HL-60 (cell line): ENCODE measurements around the gene MIOS.

Experiments
- DNase-seq, 2 experiments: peaks; one replicate each; pipeline ENCODE4 v3.0.0-alpha.2; 2010 to 2020; ENCODE audit warnings: low read depth in 1 of 2, low spot score in 1 of 2
- H3K27ac ChIP-seq: fragments of 250-450 bp; sonication (Bioruptor Pico); replicated peaks from 2 replicates; pipeline ENCODE4 v1.5.1; 2020; ENCODE audit warnings: mild to moderate bottlenecking, moderate library complexity
- H3K27me3 ChIP-seq: fragments of 250-450 bp; sonication (Bioruptor Pico); 2 replicates; pipeline ENCODE4 v1.5.1; 2021; ENCODE audit warnings: mild to moderate bottlenecking, moderate library complexity; ENCODE audit not compliant: insufficient read depth, poor library complexity, severe bottlenecking
- H3K4me3 ChIP-seq: replicated peaks from 2 replicates; pipeline ENCODE4 v1.5.1; 2011; ENCODE audit warnings: mild to moderate bottlenecking, control low read depth, low read length; ENCODE audit not compliant: insufficient read depth
- GABPA ChIP-seq: IDR thresholded peaks from 2 replicates; pipeline ENCODE4 v1.6.1; 2012; ENCODE audit warnings: low read depth
- POLR2AphosphoS5 ChIP-seq: IDR thresholded peaks from 2 replicates; pipeline ENCODE4 v1.6.1; 2012; ENCODE audit warnings: low read depth
- REST ChIP-seq: IDR thresholded peaks from 2 replicates; pipeline ENCODE4 v1.6.1; 2012; ENCODE audit warnings: low read depth; ENCODE audit not compliant: insufficient replicate concordance
- SPI1 ChIP-seq: IDR thresholded peaks from 2 replicates; pipeline ENCODE4 v1.6.1; 2012; ENCODE audit warnings: low read depth, mild to moderate bottlenecking, borderline replicate concordance
- TF ChIP-seq, protein P1 (sequence below): IDR thresholded peaks from one replicate; pipeline ENCODE4 v1.5.1; 2011; ENCODE audit warnings: low read length, control low read depth, inconsistent platforms; ENCODE audit not compliant: insufficient read depth

The MIOS gene

GRCh38 chr7:7576344-7576743 is 9.7 kb downstream of the MIOS start:
- no peak overlapping the region for H3K4me3 ChIP-seq
- no peak for DNase-seq

DNA sequence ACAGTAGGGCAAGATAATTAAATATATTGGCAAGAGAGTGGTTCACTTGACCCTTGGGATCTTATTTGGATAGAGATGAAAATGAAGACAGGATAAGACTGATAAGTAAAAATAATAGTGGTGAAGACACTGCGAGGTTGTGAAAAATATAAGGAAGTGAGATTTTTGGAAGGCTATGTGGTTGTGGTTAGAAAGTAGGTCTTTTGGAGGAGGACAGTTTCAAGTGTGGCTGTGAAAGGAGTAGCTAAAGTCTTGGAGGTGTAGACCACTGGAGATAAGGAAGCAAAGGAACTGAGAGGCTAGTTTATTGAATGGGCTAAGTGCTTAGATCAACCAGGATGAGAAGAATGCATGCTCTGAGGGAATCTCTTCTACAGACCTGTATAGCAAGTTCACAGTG is 11.2 kb downstream of the MIOS start:
- H3K4me3 ChIP-seq = no peak overlapping the region
- no peak overlapping the region for H3K27ac ChIP-seq
- H3K27me3 ChIP-seq = no peaks in the 10 kb centered on the region
- TF ChIP-seq SPI1 = peak; percentile 81
- TF ChIP-seq, protein P1, sequence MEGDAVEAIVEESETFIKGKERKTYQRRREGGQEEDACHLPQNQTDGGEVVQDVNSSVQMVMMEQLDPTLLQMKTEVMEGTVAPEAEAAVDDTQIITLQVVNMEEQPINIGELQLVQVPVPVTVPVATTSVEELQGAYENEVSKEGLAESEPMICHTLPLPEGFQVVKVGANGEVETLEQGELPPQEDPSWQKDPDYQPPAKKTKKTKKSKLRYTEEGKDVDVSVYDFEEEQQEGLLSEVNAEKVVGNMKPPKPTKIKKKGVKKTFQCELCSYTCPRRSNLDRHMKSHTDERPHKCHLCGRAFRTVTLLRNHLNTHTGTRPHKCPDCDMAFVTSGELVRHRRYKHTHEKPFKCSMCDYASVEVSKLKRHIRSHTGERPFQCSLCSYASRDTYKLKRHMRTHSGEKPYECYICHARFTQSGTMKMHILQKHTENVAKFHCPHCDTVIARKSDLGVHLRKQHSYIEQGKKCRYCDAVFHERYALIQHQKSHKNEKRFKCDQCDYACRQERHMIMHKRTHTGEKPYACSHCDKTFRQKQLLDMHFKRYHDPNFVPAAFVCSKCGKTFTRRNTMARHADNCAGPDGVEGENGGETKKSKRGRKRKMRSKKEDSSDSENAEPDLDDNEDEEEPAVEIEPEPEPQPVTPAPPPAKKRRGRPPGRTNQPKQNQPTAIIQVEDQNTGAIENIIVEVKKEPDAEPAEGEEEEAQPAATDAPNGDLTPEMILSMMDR = no peak
- DNase-seq = peak; percentile 41 to 51

More at GRCh38 chr7:7576344-7576743, 9.7 kb downstream of the MIOS start:
- peak; percentile 30; the same call in 1 of the 2 replicates for TF ChIP-seq SPI1
- TF ChIP-seq REST = no peak
- Histone ChIP-seq H3K27me3 (no peaks in the 10 kb centered on the region), H3K27ac (no peak overlapping the region)

DNA sequence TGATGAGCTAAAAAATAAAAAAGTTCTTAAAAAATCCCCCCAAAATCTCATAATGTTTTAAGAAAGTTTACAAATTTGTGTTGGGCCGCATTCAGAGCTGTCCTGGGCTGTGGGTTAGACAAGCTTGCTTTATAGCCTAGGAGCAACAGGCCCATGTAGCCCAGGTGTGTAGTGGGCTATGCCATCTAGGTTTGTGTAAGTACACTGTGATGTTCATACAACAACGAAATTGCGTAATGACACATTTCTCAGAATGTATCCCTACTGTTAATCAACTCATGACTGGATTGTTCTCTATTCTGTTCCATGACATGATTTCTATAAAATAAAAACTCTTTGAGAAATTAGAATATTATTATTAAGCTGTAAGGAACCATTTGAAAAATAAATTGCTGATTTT is 13.0 kb downstream of the MIOS start:
- Histone ChIP-seq H3K27ac (no peak overlapping the region), H3K4me3 (no peak overlapping the region), H3K27me3 (no peaks in the 10 kb centered on the region)
- no peak for DNase-seq
- TF ChIP-seq POLR2AphosphoS5 = no peak
- TF ChIP-seq GABPA = no peak
- TF ChIP-seq, protein P1 = no peak
- TF ChIP-seq REST = no peak
- no peak for TF ChIP-seq SPI1

GRCh38 chr7:7581531-7582179 is 15.0 kb downstream of the MIOS start:
- H3K4me3 ChIP-seq = no peak overlapping the region
- no peak for DNase-seq
- TF ChIP-seq GABPA (no peak), POLR2AphosphoS5 (no peak), SPI1 (no peak), REST (no peak)
- TF ChIP-seq, protein P1 = no peak

More at GRCh38 chr7:7581531-7582179, 15.0 kb downstream of the MIOS start:
- Histone ChIP-seq H3K27ac (no peak overlapping the region), H3K27me3 (no peaks in the 10 kb centered on the region)
